GM21423 (cell line): ENCODE data around the gene RUSF1.
A peak's percentile ranks its signal among the peaks of the same experiment; 100 is the strongest.
"Not testable (repeated sequence)": the region's sequence is repeated elsewhere in the genome, so short reads cannot be mapped to it uniquely, and the experiment has no call there.

Experiments used
- ATAC-seq: cut with Tn5 transposase; IDR thresholded peaks from one replicate; pipeline ENCODE4 v1.9.1; 2021; ENCODE audit warnings: mild to moderate bottlenecking, moderate library complexity; ENCODE audit not compliant: unreplicated experiment

Gene RUSF1

DNA sequence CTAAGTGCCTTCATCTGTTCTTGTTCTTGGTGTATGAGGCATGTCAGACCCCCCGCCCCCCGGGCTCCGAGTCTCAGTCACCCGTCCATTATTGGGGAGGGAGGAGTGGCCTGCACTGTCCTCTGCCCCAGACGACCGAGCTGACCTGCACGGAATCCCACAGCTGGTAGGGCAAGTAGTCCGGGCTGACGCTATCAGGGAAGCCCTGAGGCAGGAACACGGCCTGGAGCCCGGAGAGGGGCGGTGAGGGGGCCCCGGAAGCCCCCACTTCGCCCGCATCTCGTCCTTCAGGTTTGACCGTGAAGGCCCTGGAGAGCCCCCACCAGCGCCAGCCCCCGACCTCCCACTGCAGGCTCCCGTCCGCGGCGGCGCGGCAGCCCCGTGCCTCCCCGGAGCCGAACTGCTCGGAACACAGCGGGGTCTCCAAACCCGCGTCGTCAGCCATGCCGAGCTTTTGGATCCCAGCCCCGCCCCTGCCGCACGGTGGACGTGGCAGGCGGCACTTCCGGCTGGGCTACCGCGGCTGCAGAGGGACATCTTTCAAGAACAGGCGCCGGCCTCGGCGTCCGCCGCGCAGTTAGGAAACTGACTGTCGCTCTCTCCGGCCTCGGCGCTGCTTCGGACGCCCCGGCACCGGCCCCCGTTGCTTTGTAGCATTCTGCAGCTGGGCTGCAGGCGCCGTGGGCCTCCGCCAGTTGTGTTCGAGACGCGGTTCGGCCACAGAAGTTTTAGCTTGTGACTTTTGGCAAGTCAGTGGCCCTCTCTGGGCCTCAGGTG lies at the start of gene RUSF1:
TSS of gene RUSF1 (minus strand) at position 463 of the 777 bp plus-strand sequence. CDS start at position 445, 18 bp downstream.
- peak; percentile 91 for ATAC-seq

DNA sequence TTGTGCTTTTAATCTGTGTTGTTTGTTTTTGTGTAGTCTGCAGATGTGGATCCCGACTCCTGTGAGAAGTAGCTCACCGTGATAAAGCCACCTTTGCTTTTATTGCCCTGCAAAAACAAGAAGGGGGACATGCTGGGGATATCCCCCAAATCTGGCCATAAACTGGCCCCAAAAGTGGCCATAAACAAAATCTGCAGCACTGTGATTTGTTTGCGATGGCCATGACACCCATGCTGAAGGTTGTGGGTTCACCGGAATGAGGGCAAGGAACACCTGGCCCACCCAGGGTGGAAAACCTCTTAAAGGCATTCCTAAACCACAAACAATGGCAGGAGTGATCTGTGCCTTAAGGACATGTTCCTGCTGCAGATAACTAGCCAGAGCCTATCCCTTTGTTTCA lies 34.6 kb upstream of the RUSF1 start:
- ATAC-seq, result no peak

DNA sequence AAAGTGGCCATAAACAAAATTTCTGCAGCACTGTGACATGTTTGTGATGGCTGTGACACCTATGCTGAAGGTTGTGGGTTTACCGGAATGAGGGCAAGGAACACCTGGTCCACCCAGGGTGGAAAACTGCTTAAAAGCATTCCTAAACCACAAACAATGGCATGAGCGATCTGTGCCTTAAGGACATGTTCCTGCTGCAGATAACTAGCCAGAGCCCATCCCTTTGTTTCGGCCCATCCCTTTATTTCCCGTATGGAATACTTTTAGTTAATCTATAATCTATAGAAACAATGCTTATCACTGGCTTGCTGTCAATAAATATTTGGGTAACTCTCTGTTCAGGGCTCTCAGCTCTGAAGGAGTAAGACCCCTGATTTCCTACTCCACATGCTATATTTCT lies 31.6 kb upstream of the RUSF1 start:
- not testable (repeated sequence) for ATAC-seq

DNA sequence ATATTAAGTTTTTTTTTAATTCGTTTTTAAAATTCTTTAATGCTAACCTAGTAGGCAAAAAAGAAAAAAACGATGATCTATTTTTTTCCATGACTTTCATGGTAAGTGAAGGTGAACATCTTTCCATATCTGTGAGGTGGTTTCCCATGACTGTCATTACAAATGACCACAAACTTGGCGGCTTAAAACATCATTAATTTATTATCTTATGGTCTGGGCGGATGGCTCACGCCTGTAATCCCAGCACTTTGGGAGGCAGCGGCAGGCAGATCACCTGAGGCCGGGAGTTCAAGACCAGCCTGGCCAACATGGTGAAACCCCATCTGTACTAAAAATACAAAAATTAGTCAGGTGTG lies 30.0 kb upstream of the RUSF1 start:
- ATAC-seq, result not testable (repeated sequence)

DNA sequence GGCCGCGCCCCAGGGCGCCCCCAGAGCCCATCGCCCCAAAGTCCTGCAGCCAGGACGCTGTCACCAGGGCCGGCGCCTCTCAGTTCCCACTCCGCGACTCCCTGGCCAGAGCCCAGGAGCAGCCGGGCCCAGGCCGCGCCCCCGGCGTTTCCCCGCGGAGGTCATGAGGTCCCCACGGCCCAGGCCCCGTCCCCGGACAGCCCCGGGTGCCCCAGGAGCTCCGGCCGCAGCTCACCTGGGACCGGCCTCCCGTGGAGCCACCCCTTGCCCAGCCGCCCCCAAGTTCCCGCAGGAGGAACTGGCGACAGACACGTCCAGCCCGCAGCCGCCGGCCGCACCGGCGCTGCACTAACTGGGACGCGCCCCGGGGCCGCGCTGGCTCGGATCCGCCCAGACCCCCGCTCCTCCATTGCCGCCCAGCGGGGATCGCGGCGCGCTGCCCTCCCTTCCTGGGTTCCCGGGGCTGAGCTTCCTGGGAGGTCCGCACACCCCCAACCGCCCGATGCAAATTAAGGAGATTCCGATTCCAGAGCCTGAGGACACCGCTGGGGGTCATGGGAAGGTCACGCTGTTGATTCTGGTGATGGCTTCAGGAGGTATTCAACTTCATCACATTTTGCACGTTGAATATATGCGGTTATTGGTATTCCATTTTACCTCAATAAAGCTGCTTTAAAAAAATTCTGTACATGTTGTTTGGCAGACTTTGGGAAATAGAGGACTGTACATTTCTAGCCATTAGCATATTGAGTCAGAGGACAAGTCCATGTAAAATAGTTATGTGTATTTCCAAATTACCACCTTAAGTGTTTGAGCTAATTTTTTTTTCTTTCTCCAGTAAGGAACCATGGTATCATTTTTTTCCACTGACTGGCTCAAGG lies 29.4 kb upstream of the RUSF1 start:
- no peak for ATAC-seq

DNA sequence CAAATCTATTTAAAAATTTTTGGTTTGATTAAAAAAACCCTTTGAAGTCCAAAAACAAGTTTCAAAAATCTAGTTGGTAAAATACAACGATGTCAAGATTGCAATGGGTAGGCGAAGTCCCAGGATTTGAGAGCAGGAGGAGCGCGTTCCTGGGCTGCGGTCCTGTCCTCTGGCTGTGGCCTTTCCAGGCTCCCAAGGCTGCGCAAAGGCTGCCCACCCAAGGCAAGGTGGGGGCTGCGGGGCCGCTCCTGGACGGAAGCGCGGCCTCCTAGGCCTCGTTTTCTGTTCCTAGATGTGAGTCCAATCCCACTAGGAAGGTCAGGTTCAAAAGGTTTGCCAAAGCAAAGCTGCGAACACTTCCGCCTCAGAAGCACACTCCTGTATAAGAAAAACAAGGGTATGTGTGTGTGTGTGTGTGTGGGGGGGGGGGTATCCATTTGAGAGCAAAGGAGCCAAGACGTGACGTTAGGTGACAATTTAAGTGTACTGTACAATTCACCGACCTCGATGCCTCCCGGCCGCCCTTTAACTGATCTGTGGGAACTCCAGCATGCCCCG lies 28.7 kb upstream of the RUSF1 start:
- no peak for ATAC-seq

DNA sequence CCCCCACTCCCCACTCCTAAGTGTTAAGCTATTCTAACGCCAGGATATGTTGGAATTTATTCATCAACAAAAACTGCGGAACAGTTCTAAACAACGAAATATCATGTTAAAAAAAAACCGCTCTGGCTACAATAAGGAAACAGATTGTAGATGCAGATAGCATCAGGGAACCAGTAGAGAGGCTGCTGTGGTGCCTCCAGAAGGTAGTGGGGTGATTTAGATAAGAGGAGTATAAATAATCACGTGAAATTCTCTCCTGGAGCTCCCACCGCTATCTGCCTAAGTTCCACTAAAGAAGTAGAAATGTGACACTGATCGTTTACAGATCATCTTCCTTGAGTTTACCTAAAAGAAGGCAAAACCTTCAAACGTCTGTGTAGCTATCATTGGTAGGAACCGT lies 27.5 kb upstream of the RUSF1 start:
- no peak for ATAC-seq

DNA sequence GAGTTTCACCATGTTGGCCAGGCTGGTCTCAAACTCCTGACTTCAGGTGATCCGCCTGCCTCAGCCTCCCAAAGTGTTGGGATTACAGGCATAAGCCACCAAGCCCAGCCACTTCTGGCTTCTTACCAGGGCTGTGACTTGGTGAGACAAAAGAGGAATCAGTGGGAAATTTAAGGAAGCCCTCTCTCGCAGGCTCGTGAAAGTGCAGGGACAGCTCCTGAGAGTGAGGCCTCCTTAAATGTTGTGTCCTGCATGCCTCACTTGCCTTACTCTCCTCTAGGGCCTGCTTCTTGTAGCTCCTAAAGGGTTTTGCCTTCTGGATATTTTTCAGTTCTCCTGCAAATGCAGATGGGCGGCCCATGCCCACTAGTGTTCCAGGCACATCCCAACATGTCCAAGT lies 24.7 kb upstream of the RUSF1 start:
- ATAC-seq, result no peak

DNA sequence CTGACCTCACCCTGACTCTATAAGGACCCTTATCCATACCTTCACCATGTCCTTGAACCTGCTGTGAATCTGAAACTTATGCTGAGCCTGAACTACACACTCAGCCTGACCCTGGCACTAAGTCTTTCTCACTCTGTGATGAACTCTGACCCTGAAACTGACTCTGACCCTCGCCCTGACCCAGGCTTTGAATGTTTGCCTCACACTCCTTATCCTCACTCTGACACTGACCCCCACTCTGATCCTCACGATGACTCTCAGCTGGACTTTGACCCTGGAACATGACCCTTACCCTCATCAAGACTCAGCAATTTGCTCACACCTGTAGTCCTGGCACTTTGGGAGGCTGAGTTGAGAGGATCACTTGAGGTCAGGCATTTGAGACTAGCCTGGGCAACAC lies 23.9 kb upstream of the RUSF1 start:
- ATAC-seq, result no peak

DNA sequence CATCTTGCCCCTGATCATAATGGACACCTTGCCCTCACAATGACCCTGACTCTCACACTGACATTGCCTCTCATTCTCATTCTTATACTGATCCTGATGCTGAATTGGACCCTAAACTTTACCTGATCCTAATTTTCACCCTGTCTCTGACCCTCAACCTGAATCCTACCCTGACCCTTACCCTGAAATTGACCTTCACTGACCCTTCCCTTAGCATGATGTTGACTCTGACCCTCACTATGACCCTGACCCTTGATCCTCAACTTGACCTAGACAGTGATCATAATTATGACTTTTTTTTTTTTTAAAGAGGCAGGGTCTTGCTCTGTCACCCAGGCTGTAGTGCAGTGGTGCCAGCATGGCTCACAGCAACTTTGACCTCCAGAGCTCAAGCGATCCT lies 22.9 kb upstream of the RUSF1 start:
- no peak for ATAC-seq

DNA sequence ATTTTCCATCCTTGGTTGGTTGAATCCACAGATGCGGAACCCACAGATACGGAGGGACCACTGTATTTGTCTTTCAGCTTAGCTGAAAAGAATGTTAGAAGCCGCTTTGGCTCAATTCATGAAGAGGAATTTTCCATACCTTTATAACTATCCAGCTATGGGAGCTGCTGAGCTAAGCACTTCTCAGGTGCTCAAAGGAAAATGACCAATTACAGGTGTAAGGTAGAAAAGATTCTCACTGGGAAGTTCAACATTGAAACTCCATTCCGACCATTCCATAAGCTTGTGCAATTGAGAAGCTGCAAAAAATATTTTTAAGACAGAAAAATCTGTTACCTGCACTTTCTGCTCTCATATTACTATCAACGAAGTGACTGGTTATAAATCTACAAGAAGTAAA lies 22.2 kb upstream of the RUSF1 start:
- no peak for ATAC-seq

DNA sequence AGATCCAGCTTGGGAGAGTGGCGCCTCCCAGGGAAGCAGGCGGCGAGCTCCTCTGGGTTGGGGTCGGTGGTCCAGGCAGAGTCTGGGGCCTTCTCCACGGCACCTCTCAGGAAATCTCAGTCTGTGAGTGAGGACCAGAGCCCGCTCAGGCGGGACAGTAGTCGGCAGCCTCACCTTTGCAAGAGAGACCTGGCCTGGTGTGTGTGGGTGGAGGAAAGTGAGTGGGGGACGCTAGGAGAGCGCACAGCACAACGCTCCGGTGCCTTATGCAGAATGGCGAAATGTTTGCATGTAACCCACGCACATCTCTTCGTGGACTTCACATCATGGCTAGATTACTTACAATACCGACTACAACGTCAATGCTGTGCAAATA lies 21.7 kb upstream of the RUSF1 start:
- no peak for ATAC-seq

DNA sequence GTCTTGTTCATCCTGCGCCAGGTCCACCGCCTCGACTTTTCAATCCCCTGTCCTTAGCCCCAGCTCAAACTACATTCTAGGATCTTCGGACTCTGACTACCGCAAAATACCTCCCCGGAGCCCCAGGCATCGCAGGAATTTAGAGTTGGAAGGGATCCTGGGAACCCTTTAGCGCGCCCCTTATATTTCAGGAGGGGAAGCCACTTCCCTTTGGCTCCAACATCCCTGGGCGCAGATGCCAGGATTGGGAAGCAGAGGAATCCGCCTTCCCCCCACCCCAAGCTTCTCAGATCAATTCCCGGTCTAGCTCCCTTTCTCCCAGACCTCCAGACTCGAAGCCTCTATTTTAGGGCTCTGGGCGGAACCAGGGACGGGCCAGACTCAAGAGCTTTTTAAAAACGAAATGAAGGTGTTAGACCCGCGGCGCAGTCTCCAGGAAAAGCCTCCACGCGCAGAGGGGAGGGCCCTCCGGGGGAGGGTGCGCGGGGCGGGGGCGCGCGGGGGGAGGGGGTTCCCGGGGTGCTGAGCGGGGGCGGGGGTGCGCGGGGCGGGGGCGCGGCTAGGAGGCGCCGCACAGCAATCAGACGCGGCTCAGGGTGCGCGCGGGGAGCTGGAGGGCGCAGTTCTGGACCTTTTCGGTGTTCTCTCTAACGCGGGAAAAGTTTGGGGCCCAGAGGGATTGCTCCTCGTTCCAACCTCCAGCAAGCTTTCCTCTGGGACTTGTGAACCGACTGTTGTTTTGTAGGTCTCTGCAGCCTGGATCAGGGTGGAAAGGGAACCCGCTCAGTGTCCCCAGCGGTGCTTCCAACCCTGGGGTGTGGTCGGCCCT lies 21.1 kb upstream of the RUSF1 start:
- ATAC-seq, result no peak

DNA sequence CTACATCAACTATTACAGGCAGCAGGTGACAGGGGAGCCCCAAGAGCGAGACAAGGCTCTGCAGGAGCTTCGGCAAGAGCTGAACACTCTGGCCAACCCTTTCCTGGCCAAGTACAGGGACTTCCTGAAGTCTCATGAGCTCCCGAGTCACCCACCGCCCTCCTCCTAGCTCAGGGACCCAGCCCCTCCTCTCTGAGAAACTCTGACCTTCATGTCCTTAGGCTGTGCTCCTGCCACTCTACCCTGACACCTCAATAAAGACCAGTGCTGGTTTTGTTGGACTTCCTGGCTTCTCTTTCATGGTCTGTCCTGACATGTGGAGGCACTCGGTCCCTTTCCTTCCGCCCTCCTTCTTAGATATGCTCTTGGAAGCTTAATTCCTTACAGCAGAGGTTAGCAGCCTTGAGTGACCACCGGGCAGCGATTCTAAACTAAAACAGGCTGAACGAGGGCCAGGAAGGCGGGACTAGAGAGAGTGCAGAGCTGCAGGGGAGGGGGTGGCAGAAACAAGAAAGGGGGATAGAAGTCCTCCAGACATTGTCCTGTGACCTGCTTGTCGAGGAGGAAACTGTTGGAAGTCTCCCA lies 20.4 kb upstream of the RUSF1 start:
- ATAC-seq, result no peak

DNA sequence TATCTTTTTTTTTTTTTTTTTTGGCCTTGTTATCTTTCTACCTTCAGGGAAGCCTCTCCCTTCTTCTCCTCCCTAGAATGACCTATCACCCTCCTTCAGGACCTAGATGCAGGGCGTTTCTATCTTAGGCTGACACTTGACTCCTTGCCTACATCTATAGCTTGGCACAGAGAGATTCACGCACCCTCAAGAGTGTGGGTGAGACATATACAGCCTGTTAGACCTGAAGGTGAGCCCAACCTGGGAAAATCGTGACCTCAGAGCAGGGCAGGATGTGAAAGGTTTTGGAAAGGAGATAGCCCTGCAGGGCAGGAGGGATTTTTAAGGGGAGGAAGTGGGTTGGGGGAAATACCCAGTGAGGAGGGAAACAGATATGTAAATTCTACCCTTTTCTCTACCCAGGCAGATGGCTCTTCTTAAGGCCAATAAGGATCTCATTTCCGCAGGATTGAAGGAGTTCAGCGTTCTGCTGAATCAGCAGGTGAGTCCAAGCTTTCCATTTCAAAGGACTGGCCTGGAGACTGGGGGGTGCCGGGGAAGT lies 19.6 kb upstream of the RUSF1 start, which contains the start of gene AHSP:
TSS of gene AHSP (plus strand) at position 167 of the 541 bp plus-strand sequence. CDS start at position 407, 240 bp downstream.
- ATAC-seq, result no peak

DNA sequence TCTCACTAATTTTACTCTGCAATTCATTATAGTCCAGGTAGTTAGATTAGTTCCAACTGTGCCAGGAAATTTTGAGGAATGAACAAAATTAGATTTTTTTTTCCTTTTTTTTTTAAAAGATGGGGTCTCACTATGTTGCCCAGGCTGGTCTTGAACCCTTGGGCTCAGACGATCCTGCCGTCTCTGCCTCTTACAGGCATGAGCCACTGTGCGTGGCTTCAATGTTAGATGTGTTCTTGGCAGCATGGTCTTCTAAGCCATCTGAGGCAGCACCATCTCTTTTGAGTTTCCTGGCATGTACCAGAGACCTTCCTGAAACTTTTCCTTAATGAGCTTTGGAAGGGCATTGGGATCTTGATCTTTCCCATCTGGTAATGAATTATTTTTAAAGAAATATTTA lies 16.9 kb upstream of the RUSF1 start:
- ATAC-seq, result no peak

DNA sequence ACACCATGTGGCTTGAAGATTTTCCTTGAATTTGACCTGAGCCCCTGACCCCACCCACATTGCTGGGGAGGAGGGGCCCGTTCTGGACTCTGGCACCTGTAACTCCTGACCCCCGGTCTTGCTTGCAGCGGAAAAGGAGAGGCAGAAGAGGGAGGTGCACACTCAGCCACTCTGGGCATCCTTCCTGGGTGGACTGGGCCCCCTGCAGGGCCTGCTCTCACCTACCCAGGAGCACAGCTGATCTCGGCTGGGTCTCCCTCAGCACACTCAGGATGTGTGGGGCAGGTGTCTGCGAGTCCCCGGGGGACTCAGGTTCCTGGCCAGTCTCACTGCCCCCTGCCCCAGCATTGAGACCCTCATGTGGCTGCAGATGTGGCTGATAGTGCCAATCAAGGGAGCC lies 15.6 kb upstream of the RUSF1 start:
- ATAC-seq, result not testable (repeated sequence)

DNA sequence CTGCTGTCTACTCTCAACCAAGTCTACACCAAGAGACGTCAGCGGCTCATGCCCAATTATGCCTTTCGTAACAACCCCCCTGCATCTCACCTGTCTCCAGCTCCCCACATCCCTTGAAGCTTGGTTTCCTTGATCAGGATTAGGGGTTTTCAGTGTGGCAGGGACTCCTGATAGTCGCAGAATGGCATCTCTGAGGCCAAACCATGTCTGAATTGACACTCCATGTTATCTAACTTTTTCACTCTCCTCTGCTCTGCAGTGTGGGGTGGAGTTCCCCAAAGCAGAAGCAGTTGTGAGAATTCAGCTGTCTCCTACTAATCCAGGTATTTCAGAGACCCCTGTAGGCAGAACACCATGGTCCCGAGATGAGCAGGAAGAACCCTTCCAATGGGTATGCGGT lies 13.9 kb upstream of the RUSF1 start:
- no peak for ATAC-seq

DNA sequence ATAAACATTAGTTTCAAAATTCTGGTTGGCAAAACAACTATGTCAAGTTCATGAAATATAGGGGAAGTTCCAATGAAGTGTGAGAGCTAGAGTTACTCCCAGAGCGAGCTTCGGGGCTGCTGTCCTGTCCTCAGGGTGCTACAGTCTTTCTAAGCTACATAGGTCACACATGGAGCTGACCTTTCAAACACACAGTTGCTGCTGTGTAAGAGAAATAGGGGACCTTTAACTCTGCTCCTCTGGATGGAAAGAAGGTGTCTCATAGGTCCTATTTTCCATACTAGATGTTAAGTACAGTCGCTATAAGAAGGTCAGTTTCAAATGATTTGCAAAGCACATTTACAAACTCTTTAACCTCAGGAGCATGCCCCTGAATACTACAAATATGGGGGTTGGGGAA lies 13.2 kb upstream of the RUSF1 start:
- ATAC-seq, result no peak

DNA sequence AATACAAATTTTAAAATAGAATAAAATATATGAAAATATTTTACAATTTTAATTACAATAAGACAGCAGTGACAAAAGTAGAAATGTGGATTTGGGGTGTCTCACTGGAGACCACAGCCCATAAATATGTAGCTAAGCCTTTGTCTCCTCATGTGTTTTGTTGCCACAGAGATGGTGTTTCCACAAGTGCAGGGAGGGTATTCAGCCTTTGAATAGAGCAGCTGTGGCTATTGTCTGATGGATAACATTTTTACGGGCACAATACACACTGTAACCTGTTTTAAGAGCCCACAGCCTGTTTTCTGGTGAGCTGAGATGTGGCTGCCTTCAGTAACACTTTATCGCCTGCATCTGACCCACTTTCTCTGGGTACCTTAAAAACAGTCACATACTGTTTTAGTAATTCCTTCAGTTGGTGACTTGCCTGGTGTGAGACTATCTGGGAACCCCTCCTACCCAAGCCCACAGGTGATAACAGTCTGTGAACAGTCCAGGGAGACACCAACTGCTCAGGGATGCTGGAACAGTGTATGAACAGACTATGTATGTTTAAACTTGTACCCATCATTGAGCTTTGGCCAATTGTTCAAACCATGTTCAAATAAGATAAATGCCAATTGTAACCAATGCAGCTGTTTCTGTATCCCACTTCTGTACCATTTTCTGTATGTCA lies 11.7 kb upstream of the RUSF1 start:
- no peak for ATAC-seq
